Posterior vena cava (tissue), 2 donors: ENCODE measurements around the gene SYT17. TPM values are rescaled to one million over a fixed set of nuclear protein-coding genes. Genes with fewer than 3 reads are reported as not detected.

ENCODE experiments used
- DNase-seq: peaks from one replicate; pipeline ENCODE4 v3.0.0-alpha.2; 2020; ENCODE audit warnings: low spot score
- intact Hi-C, 2 donors: fragments of 100-400 bp; cut with DNase I; formaldehyde crosslinking; loops; one replicate each; pipeline versions ENCODE4 v1.14.1 to v1.14.2; 2022 to 2023
- total RNA-seq, 2 donors: library from RNA; stranded (reverse); fragmentation: NEBNext Ultra II Directional; extraction: Animal tissue kit (Norgen Biotek cat#: 25700); gene quantifications; one replicate each; pipeline ENCODE4 v1.2.1, GENCODE V29; 2021
- donor health status: DM: yes; HTN: yes; CAD: no.
- donor health status: DM: yes; HTN: yes; CAD: no.

SYT17 gene
- total RNA-seq, 2 donors from 2014 or later = 1.2 to 2.8 TPM

GRCh38 chr16:19192865-19193264 is 24.8 kb downstream of the SYT17 start:
- intact Hi-C loops = no loop called here
- no peak for DNase-seq

- no peak for DNase-seq
- intact Hi-C loops = no loop called here
Measured at GRCh38 chr16:19196871-19197270, 28.8 kb downstream of the SYT17 start.

DNA sequence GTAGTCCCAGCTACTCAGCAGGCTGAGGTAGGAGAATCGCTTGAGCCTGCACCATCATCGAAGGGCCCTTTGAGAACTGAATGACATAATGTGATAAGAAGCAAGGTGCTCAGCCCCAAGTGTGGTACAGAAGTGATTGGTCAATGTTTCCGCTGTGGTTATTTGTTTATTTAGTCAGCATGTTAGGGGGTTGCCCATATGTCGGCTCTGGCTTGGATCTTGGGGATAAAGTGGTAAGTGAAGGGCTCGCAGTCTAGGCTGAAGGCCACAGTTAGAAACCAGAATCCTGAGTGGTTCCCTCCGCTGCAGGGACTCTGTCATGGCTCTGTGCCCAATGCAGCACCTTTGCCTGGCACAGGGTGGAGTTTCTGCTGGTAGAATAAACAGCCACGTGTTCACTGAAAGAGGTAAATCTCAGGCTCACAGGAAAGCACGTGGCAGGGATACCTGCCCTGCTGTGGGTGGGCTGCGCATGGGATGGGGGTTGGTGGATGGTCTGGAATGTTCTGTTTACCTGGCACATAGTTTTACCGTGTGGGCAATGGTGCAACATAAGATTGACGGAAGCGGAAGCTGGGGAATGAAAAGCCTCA is 35.4 kb downstream of the SYT17 start:
- intact Hi-C loops = no loop called here
- no peak for DNase-seq

DNA sequence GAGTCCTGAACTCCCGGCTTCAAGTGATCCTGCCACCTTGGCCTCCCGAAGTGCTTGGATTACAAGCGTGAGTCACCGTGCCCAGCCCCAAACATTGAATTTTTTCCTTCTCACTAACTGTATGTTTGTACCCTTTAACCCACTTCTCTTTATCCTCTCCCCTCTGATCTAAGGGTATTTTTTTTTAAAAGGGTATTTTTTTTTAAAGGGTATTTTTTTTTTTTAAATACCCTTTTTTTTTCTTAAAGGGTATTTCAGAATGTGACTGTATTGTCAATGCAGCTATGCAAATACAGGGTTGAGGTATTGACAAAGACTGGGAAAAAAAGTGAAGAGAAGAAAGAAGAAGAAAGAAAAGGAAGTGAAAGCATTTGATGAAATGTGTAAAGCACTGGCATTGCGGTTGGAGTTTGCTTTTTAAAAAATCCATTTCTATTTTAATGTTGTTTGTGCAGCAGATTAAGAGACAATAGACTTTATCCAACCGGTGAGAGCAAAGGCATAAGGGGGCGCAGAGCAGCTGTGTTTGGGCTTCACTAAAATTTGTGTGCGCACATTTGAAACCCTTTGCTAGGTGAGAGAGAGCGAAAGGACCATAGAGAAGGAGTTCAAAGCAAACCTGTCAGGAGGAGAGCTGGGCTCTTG is 42.4 kb downstream of the SYT17 start:
- DNase-seq = no peak
- intact Hi-C loops = no loop called here

DNA sequence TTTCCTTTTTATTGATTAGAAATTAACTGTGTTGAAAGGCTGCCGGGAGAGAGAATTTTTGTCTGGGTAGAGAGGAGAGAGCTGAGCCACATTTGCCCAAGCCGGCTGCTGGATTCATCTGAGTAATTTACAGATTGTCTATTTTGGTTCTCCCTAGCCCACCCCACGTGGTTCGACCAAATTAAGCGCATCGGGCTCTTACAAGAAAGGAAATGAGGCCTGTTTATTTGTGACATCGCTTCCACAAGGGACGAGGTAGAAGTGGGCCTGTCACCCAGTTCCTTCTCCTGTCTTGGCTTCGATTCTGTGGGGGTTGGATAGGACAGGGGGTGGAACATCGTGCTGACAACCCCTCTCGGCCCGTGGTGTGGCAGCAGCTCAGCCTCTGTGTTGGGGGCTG is 42.9 kb downstream of the SYT17 start:
- intact Hi-C loops = no loop called here
- no peak for DNase-seq

- no peak for DNase-seq
- intact Hi-C loops = no loop called here
Measured at GRCh38 chr16:19212059-19212458, 44.0 kb downstream of the SYT17 start.

DNA sequence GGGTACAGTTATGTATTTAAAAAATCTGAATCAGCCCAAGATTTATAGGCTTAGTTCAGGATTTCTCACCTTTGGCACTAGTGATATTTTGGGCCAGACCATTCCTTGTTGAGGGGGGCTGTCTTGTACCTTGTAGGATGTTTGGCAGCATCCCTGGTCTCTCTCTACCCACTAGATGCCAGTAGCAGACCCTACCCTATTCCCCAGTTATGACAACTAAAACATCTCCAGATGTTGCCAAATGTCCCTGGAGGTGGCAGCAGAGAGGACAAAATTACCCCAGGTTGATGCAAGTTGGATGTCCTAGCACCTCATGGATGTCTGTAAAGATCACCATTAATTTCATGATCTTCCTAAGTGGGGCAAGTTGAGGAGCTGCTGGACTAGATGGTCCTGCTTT is 45.8 kb downstream of the SYT17 start:
- no peak for DNase-seq
- intact Hi-C loops = no loop called here

DNA sequence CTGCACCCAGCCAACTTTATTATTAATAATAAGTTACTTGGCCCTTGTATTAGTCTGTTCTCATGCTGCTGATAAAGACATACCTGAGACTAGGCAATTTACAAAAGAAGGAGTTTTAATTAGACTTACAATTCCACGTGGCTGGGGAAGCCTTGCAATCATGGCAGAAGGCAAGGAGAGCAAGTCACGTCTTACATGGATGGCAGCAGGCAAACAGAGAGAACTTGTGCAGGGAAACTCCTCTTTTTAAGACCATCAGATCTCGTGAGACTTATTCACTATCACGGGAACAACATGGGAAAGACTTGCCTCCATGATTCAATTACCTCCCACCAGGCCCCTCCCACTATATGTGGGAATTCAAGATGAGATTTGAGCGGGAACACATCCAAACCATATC is 47.7 kb downstream of the SYT17 start:
- no peak for DNase-seq
- intact Hi-C loops = no loop called here

DNA sequence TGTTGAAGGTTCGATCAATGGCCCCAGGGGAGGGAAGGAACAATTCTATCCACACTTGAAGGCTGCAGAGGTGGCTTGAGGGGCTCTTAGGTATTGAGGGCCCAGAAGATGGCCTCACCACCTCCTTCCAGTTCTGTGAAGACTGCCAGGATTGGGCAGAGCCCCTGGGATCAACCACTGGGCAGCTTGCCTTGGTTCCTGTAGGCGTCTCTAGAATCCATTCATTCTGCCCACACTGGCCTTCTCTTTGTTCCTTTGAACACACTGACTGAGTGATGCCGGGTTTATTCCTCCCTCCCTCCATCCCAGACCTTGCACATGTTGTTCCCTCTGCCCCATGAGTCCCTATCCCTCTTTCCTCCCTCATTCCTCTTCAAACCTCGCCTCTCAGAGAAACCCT is 50.5 kb downstream of the SYT17 start:
- intact Hi-C loops = no loop called here
- DNase-seq = no peak

DNA sequence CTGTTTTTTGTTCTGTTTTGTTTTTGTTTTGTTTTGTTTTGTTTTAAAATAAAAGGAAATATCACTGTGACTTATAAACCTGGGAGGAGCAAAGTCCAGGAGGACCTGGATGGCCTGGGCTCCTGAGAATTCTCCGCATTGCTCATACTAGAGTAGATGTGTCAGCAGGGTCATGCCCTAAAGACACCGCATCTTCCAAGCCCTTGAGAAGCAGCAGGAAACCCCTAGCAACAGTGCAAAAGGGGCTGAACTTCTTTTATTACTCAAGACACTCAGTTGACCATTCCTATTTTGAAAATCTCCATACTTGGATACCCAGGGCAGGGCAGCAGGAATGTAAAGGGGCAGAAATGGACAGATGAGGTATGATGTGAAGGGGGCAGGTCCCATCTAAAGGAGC is 51.8 kb downstream of the SYT17 start:
- intact Hi-C loops = no loop called here
- no peak for DNase-seq

- DNase-seq = no peak
Measured at GRCh38 chr16:19223235-19224170, 55.5 kb downstream of the SYT17 start.

GRCh38 chr16:19225651-19226050 is 57.6 kb downstream of the SYT17 start:
- DNase-seq = no peak
- intact Hi-C loops = no loop called here

More at GRCh38 chr16:19223235-19224170, 55.5 kb downstream of the SYT17 start:
- intact Hi-C loops = no loop called here

GRCh38 chr16:19227643-19228042 is 59.6 kb downstream of the SYT17 start:
- DNase-seq = no peak
- intact Hi-C loops = no loop called here

DNA sequence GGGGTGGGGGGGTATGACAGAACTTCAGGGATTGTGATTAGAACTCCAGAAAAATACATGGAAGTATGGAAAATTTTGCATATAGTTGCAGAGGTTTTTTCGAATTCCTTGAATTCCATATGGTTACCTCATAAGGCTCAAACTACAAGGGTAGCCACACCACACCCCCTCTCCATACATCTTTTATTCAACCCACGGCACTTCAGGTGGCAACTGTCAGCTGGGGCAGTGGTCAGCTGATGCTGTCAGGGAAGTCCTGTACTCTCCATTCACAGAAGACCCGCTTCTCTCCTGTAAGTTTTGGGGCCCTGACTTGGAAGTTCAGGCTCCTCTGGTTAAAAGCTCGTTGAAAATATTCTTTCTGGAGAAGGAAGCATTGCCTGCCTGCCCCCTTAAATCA is 60.0 kb downstream of the SYT17 start:
- intact Hi-C loops = no loop called here
- DNase-seq = no peak

GRCh38 chr16:19228575-19228974 is 60.5 kb downstream of the SYT17 start:
- intact Hi-C loops = no loop called here
- DNase-seq = no peak

DNA sequence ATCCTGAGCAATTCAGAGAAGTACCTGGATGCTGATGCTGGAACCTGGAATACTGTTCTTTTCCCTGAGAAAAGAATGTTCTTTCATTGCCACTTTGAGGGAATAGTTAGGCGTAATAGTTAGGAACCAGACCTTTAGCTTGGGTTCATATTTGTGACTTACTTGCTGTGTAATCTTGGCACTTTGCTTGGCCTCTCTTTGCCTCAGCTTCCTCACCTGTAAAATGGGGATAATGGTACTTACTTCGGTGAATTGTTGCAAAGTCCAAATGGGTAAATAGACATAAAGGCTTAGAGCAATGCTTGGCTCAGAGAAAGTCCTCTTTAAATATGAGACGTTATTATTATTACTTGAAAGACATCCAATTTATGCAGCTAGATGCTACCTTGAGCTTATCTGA is 62.5 kb downstream of the SYT17 start:
- intact Hi-C loops = no loop called here
- DNase-seq = no peak

GRCh38 chr16:19231881-19232280 is 63.8 kb downstream of the SYT17 start:
- intact Hi-C loops = no loop called here
- no peak for DNase-seq

- intact Hi-C loops = no loop called here
Measured at GRCh38 chr16:19232988-19233387, 64.9 kb downstream of the SYT17 start.

DNA sequence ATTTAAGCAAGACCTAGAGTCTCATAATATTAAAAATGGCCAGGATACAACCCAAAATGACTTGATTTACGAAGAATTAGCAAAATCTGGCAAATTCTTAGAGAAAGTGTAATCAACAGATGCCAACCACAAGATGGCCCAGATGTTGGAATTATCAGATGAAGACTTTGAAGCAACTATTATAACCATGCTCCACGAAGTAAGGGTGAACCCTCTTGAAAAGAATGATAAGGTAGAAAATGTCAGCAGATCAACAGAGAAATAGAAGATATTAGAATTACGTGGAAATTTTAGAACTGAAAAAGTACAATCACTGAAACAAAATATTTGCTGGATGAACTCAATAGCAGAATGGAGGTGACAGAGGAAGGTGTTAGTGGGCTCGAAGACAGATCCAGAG is 67.4 kb downstream of the SYT17 start:
- intact Hi-C loops = no loop called here
- no peak for DNase-seq

More at GRCh38 chr16:19232988-19233387, 64.9 kb downstream of the SYT17 start:
- DNase-seq = no peak

GRCh38 chr16:19235886-19236285 is 67.8 kb downstream of the SYT17 start:
- DNase-seq = no peak
- intact Hi-C loops = no loop called here
